Measurements from ENCODE around the gene CSK. TPM values are rescaled to one million over a fixed set of nuclear protein-coding genes. Genes with fewer than 3 reads are reported as not detected.

CSK gene
- total and polyA plus RNA-seq, 8 donors = 15.2 to 61.0 (median 24.0) TPM

- Histone ChIP-seq H3K27ac (peak overlapping the region; percentile 31 to 95 (median 87)), H3K4me1 (peaks cover 53 to 91% (median 73%) of the 10 kb centered on the region in 4 donors), H3K27me3 (no peaks in the 10 kb centered on the region), H3K9me3 (no peaks in the 10 kb centered on the region), H3K36me3 (no peaks in the 10 kb centered on the region), H3K4me3 (peak overlapping the region; percentile 77 to 84 (median 81))
- TF ChIP-seq EP300 (IDR thresholded peaks at IDR 0.05) = no peak
- TF ChIP-seq CTCF (IDR thresholded peaks at IDR 0.05) = no peak
- no peak for TF ChIP-seq POLR2A (IDR thresholded peaks at IDR 0.05)
- peak in 1 of 3 donors; percentile 13 for TF ChIP-seq POLR2AphosphoS5 (IDR thresholded peaks at IDR 0.05)
- peak in 1 of 2 donors; percentile 46 for DNase-seq
- WGBS, 5 donors = 37 to 46% (median 46%) methylated on average over 16 of the region's 16 CpGs
- intact Hi-C loops (cut with DNase I; ENCODE audit: low total_unique reads) = no loop called here
Observed at GRCh38 chr15:74780523-74781430, 1.1 kb upstream of the CSK start.

- WGBS, 5 donors = 0 to 1% (median 0%) methylated on average over 29 to 72 of the region's 72 CpGs
- intact Hi-C loops (cut with DNase I; ENCODE audit: low total_unique reads) = no loop called here
- peaks cover 68 to 92% (median 80%) of the 10 kb centered on the region in 4 donors for H3K4me1 ChIP-seq
- no peaks in the 10 kb centered on the region for H3K27me3 ChIP-seq
- H3K9me3 ChIP-seq = no peaks in the 10 kb centered on the region
- peak; percentile 56 to 73 for DNase-seq
- peak overlapping the region; percentile 77 to 84 (median 81) for H3K4me3 ChIP-seq
- peak overlapping the region; percentile 85 to 95 (median 91) for H3K27ac ChIP-seq
- no peaks in the 10 kb centered on the region for H3K36me3 ChIP-seq
- TF ChIP-seq EP300 (IDR thresholded peaks at IDR 0.05) (no peak), POLR2A (IDR thresholded peaks at IDR 0.05) (no peak), CTCF (IDR thresholded peaks at IDR 0.05) (no peak)
Observed at GRCh38 chr15:74782259-74783071, 585 bp downstream of the CSK start.

- peak overlapping the region; percentile 77 to 84 (median 81) for H3K4me3 ChIP-seq
- TF ChIP-seq EP300 (IDR thresholded peaks at IDR 0.05) (no peak), POLR2AphosphoS5 (IDR thresholded peaks at IDR 0.05) (no peak), POLR2A (IDR thresholded peaks at IDR 0.05) (no peak), CTCF (IDR thresholded peaks at IDR 0.05) (no peak)
- peak in 1 of 2 donors; percentile 64 for DNase-seq
- H3K36me3 ChIP-seq = no peaks in the 10 kb centered on the region
- H3K4me1 ChIP-seq = peaks cover 76 to 92% (median 84%) of the 10 kb centered on the region in 4 donors
- no peaks in the 10 kb centered on the region for H3K9me3 ChIP-seq
- intact Hi-C loops (cut with DNase I; ENCODE audit: low total_unique reads) = no loop called here
- WGBS, 5 donors = 2 to 5% (median 3%) methylated on average over 12 to 13 of the region's 13 CpGs
- H3K27me3 ChIP-seq = no peaks in the 10 kb centered on the region
- H3K27ac ChIP-seq = peak overlapping the region; percentile 85 to 95 (median 91)
Observed at GRCh38 chr15:74783072-74783807, 1.4 kb downstream of the CSK start.

GRCh38 chr15:74783808-74784175 is 1.9 kb downstream of the CSK start:
- no peak for DNase-seq
- peak overlapping the region; percentile 85 to 95 (median 91) for H3K27ac ChIP-seq
- TF ChIP-seq POLR2AphosphoS5 (IDR thresholded peaks at IDR 0.05) (no peak), EP300 (IDR thresholded peaks at IDR 0.05) (no peak), CTCF (IDR thresholded peaks at IDR 0.05) (no peak), POLR2A (IDR thresholded peaks at IDR 0.05) (no peak)
- H3K36me3 ChIP-seq = no peaks in the 10 kb centered on the region
- 17 to 34% (median 24%) methylated on average over 1 to 3 of the region's 3 CpGs for WGBS, 5 donors
- peaks cover 81 to 92% (median 87%) of the 10 kb centered on the region in 4 donors for H3K4me1 ChIP-seq
- H3K27me3 ChIP-seq = no peaks in the 10 kb centered on the region
- no peaks in the 10 kb centered on the region for H3K9me3 ChIP-seq
- H3K4me3 ChIP-seq = peak overlapping the region; percentile 77 to 84 (median 81)
- intact Hi-C loops (cut with DNase I; ENCODE audit: low total_unique reads) = no loop called here
